ENCODE results near the gene FAHD2A.
"Not testable (repeated sequence)": the region's sequence is repeated elsewhere in the genome, so short reads cannot be mapped to it uniquely, and the experiment has no call there.

Gene FAHD2A

GRCh38 chr2:95390272-95390880, 12.1 kb upstream of the FAHD2A start:
- DNase-seq (ENCODE audit: low read depth, low spot score): no peak

DNA sequence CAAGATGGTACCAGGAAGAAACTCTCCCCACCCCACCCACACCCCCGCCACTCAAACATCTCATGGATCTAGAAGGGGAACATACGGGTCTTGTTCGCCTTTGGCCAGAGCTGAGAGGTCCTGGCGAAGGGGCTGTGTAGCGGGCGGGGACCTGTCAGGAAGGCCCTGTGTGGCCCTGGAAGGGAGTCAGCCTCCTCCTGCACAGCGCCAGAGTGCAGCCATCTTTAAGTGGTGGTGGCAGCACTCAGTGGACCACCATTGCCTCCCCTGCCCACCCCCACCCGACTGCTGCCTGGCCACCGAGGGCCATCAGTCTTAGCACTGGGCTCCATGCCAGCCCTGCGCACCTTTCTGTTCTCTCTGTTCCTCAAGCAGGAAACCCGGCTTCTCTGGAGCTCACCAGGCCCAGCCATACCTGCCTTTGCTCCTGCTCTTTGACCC, 11.6 kb upstream of the FAHD2A start:
- no peak for DNase-seq (ENCODE audit: low read depth, low spot score)

DNA sequence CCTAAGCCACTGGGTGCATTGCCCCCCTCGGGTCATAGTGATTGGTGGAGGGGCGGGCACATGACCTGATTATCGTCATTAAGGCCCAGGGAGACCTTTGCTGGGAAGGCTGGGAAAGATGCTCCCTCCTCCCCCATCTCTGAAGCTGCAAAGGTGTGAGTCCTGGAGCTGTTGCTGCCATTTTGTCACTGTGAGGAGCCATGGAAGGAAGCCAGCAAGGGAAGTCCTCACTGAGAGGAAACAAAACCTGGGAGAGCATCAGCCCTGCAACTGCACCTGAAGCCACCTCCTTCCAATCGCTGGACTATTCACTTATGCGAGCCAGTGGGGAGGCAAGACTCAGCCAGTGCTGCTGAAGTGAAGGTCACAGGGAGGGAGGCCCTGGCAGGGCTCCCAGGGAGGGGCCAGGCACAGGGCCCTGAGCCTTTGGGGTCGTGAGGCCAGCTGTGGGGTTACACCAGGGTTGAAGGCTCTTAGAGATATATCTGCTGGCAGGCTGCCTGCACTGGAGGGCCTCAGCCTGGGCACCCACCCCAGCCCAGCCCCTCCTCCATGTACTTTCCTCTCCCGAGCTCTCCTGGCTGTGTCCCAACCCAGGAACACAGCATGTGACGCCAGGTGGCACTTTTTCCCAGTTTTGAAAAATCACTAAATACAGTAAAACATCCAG, 10.7 kb upstream of the FAHD2A start:
- no peak for DNase-seq (ENCODE audit: low read depth, low spot score)

- no peak for DNase-seq (ENCODE audit: low read depth, low spot score)
Measured at GRCh38 chr2:95392320-95392719, 10.2 kb upstream of the FAHD2A start.

DNA sequence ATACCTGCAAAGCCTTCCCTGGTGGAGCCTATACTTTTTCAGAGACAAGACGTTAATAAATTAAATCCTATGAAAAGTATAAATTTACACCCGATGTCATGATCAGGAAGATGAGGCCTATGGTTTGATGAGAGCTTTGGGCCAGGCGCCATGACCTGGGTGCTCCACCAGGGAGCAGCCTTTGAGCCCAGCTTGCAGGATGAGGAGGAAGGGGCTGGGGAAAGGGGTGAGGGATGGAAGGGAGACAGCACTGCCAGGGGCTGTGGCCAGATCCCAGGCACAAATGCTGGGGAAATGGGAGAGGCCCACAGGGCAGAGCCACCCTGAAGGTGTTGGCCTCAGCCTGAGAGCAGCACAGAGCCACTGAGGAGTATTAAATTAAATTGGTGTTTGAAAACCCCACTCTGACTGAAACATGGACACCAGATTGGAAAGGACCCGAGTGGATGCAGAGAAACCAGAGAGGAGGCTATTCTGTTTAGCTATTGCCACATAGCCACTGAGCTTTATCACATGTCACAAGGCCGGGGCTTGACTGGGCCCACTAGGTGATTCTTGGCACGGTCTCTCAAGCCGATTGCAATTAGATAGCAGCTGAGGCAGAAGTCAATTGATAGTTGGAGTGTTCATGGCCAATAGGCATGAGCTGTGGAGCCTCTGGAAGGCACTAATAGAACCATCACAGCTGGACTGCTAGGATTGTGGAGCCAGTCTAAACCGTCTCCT, 9.6 kb upstream of the FAHD2A start:
- DNase-seq (ENCODE audit: low read depth, low spot score): no peak

GRCh38 chr2:95393901-95394300, 8.6 kb upstream of the FAHD2A start:
- no peak for DNase-seq (ENCODE audit: low read depth, low spot score)

DNA sequence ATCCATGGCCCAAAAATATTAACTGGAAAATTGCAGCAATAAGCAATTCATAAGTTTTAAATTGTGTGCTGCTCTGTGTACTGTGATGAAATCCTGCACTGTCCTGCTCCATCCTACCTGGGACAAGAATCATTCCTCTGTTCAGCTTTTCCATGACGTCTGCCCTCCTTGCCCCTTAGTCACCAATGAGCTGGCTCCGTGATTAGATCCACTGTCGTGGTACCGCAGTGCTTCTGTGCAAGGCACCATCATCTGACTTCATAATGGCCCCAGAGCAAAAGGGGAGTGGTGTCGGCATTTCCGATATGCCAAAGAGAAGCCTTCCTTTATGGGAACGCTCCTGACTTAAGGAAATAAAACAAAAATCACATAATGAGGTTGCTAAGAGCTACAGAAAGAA, 3.4 kb upstream of the FAHD2A start:
- no peak for DNase-seq (ENCODE audit: low read depth, low spot score)

GRCh38 chr2:95401480-95401879, 1.0 kb upstream of the FAHD2A start:
- DNase-seq (ENCODE audit: low read depth, low spot score): no peak

DNA sequence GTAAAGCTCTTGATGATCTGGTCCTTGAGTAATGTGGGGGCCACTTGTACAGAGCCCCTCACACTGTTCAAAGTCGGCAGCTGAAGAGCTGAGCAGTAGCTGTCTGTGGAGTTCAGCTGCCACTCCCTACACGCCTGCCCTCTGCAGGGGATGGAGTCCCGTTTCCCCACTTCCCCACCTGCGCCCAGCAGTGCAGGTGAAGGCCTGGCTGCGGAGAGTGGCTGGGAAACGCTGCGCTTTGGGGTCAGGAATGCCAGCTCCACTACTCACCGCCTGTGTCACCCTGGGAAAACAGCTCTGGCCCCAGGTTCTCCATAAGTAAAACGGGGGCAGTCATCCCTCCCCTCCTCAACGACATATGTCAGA, 521 bp upstream of the FAHD2A start:
- DNase-seq (ENCODE audit: low read depth, low spot score): not testable (repeated sequence)

- DNase-seq (ENCODE audit: low read depth, low spot score): not testable (repeated sequence)
Measured at GRCh38 chr2:95403204-95403721, 755 bp downstream of the FAHD2A start.

DNA sequence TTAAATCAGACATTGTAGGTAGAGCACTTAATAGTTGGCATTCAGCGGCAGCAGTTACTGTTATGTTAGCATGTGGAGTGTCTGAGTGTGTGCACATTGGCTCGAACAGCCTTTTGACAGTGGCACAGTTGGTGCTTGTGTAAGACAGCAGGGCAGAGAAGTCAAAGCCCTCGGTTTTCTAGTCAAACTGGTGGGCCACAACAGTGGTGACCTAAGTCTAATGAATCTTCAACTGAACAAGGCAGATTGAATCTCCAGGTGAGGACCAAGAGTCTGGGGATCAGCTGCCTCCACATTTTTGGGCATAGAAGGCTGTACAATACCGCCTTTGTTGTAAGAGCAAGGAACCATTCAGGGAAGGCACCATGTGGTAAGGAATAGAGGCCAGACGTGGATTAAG, 1.3 kb downstream of the FAHD2A start:
- not testable (repeated sequence) for DNase-seq (ENCODE audit: low read depth, low spot score)

DNA sequence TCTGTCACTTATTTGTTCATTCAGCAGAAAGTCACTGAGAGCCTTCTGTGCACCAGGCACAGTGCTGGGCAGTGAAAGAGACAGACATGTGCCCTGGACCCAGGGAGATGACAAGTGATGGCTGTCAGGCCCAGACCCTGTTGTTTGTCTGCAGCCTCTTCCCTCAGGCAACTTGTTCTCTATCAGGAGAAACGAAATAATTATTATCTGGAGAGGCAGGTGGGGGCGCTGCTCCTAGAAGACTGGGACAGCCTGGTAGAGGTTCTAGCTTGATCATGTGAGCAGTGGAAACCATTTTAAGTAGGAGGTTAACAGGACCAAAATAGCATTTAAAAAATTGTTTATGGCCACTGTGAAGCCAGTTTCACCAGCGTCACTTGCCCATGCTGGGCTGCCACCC, 2.2 kb downstream of the FAHD2A start:
- not testable (repeated sequence) for DNase-seq (ENCODE audit: low read depth, low spot score)

DNA sequence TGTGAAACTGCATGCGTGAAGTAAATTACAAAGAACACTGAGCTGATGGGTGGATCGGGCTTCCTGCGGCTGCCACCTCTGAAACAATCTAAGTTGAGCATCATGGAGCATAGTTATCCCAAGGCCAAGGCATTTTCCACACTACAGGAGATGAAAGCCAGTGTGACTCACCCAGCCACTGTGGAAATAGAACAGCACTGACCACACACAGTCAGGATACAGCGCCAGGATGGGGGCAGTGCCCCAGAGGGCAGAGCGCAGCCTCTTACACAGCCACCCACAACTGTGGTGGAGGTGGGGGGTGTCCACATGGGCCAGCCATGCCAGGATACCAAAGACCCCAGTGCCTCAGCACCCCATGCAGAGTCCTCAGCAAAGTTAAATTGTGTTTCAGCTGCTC, 8.7 kb downstream of the FAHD2A start:
- DNase-seq (ENCODE audit: low read depth, low spot score): not testable (repeated sequence)

DNA sequence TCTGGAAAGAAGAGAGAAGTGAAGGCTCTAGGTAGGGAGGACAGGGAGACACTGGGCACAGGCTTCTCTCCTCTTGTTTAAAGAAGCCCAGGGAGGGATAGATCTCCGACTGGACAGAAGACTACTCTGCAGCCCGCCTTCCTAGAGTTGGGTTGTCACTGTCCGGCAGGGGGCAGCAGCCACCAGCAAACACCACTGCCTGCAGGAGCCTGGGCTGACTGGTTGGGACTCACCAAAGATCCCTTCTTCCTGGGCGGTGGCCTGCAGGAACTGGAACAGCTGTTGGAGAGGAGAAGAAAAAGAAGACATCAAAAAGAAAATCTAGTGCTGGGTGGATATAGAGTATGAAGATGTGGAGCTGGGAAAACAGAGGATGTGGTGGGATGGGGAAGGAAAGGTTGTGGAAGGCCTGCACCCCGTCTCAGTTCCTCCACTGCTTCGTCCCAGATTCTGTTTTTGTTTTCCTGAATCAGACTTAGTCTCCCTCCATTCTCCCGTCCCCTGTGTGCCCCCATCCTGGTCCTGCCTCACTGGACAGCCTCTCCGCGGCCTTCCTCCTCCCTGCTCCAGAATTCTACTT, 11.6 kb downstream of the FAHD2A start:
- DNase-seq (ENCODE audit: low read depth, low spot score): peak; percentile 18

DNA sequence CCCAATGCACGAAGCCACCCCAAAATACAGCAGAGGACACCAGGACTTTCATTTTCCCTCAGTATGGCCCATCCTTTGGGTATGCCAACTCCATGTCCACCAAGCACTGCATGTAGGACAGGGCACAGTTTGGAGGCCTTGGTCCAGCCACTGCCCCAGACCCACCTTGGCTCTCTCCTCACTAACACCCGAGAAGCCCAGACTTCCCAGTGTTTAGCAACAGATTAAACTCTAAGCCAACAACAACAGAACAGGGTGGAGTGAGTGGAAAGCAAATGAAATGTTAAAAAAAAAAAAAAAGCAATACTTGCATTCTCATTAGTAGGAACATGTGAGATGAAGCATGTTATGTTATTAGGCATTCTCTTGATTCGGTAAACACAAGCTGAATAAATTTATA, 12.6 kb downstream of the FAHD2A start:
- DNase-seq (ENCODE audit: low read depth, low spot score): not testable (repeated sequence)

DNA sequence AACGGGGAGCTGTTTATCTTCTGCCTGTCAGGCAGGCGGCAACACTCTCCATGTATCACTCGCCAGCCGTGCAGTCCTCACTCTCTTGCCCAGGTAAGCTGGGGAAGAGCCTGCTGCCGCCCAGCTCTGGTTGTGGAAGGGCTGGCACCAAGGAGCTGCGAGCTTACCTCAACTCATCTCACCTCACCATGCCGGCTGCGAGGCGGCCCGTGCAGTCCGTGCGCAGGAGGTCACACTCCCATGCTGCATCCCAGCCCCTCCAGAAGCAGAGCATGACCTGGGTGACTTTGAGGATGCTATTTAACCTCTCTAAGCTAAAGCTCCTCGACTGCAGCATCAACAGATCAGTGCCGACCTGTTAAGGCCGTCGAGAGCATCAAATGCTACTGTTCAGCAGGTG, 13.1 kb downstream of the FAHD2A start:
- not testable (repeated sequence) for DNase-seq (ENCODE audit: low read depth, low spot score)

DNA sequence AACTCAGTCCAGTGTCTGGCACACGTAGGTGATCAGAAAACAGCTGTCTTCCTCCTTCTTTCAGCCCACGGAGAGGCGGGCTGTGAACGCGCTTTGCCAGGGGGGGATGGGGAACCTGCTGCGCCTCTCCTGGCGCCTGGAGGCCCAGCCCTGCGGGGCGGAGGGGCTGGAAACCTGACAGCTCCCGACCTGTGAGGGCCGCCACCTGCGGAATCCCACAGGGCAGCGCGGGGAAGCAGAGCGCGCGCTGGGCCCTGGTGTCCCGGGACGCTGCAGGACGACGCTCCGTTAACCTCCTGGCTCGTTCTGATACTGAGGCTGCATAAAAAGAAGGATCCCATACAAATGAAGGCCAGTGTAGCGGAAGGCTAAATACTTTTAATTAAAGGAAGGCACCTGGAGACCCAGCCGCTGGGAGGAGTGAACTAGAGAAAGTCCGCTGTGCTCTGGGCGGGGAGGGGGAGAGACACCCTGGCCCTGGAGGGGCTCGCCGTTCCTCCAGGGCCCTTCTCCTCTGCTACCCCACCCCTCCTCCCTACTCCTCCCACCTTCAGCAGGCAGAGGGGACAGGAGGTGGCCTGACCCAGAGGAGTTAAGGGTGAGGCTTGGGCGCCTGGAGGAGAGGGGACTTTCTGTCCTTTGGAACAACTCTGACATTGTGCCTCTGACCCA, 24.8 kb downstream of the FAHD2A start:
- DNase-seq (ENCODE audit: low read depth, low spot score): not testable (repeated sequence)

DNA sequence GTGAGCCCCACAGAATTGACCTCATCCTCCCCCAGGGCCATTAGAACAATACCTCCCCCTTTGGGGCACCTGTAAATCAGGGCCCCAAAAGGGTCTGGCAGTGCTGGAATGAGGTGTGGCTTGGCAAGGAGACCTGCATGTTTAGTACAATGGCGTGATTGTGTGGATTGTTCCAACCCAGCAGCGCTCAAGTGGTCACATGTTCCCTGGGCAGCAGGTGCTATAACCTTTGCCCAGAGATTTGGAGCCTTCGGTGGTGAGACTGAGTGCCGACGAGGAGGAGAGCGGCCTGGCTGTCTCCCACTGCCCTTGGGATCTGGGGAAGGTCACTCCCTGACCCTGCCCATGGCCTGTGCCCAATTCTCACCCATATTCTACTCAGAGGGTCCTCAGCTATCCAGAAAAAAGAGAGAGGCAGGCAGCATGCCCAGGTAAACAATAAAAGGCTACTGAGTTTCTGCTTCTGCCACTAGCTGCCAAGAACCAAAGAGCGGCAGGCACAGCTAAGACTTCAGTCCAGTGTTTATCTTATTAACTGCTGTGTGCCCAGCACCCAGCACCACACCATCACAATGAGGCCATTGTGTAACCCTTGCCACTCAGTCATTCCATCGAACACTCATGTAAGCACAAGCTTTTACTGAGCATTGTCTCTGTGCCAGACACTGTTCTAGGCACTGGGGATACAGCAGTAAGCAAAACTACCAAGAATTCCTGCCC, 27.4 kb downstream of the FAHD2A start:
- not testable (repeated sequence) for DNase-seq (ENCODE audit: low read depth, low spot score)

DNA sequence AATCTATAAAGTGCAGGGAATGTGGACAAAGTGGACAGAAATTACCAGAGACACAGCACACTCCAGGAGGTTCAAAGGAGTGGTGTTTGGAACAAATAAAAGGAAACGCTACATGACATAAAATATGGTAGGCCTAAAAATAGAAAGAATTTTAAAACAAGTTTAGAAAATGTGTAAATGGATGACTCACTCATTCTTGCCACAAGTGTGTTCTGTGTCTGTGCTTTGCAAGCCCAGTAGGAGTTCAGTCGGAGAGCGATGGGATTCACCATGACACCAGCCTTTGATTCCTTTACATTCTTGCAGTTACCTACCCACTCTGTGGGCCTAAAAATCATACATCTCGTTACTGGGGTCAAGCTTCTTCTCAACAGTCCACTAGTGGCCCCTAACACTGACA, 30.9 kb downstream of the FAHD2A start:
- not testable (repeated sequence) for DNase-seq (ENCODE audit: low read depth, low spot score)

DNA sequence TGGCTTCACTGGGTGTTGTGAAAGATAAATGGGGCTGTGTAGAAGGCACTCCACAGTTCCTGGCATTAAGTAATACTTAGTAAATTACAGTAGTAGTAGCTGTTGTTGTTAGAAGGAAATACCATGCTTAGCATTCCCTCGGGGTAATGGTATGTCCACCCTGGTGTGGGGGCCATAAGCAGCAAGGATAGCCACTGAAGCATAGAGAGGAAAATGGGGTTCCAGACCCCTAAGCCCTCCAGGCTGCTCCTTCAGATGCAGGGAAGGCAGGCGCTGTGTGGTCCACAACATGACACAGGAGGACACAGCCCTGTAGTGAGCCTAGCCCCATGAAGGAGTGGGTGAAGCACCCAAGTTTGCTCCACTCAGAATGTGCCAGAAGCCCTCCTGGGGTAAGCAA, 31.5 kb downstream of the FAHD2A start:
- not testable (repeated sequence) for DNase-seq (ENCODE audit: low read depth, low spot score)

DNA sequence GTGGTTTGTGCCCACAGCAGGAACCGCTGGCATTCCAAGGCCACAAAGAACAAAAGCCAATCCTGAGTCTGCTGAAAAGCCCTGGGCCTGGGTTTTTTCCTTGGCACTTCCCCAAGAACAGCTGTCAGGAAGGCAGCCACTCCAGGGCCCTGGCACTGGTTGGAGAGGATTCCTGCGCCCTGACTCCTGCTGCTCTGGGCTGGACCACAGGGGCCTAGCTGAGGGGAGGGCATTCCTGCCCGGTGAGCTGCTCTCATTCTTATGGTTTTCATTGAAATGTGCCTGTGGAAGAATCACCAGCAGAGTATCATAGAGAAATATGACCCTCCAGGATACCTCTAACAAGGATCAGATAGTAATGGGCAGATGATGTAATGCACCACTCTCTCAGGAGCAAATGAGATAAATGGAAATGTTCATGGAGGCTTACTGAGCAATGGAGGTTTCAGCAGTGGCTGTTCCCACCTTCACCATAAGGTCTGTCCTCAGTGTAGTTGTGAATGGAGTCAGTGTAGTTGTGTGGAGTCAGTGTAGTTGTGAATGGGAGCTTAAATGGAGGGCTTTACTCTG, 32.1 kb downstream of the FAHD2A start:
- not testable (repeated sequence) for DNase-seq (ENCODE audit: low read depth, low spot score)
